Suprapubic skin (tissue), 4 donors: ENCODE measurements around the gene ITGA2B. TPM values are rescaled to one million over a fixed set of nuclear protein-coding genes. Genes with fewer than 3 reads are reported as not detected.

Experiments
- DNase-seq, 2 donors: peaks; one replicate each; pipeline ENCODE4 v3.0.0-alpha.2; 2019; ENCODE audit warnings: low spot score in 2 of 2
- H3K27ac ChIP-seq: fragments of 200-600 bp; sonication (generic); one replicate; pipeline ENCODE4 v1.5.1; 2019
- H3K27me3 ChIP-seq: fragments of 200-600 bp; sonication (generic); one replicate; pipeline ENCODE4 v1.5.1; 2019
- H3K36me3 ChIP-seq: fragments of 200-600 bp; sonication (generic); one replicate; pipeline ENCODE4 v1.5.1; 2019
- H3K4me1 ChIP-seq: fragments of 200-600 bp; sonication (generic); one replicate; pipeline ENCODE4 v1.5.1; 2019
- H3K4me3 ChIP-seq: fragments of 200-600 bp; sonication (generic); one replicate; pipeline ENCODE4 v1.5.1; 2019; ENCODE audit warnings: mild to moderate bottlenecking
- H3K9me3 ChIP-seq: fragments of 200-600 bp; sonication (generic); one replicate; pipeline ENCODE4 v1.5.1; 2019
- CTCF ChIP-seq, 2 donors: fragments of 200-600 bp in 1 of 2; fragments of 450-650 bp in 1 of 2; sonication (generic) in 1 of 2; IDR thresholded peaks; one replicate each; pipeline ENCODE4 v1.5.1; 2016 to 2019; ENCODE audit warnings: antibody characterized with exemption in 2 of 2, mild to moderate bottlenecking in 1 of 2, moderate library complexity in 1 of 2
- EP300 ChIP-seq: sonication (generic); formaldehyde crosslinking; IDR thresholded peaks from one replicate; pipeline ENCODE4 v1.6.1; 2017; ENCODE audit warnings: antibody characterized with exemption
- POLR2A ChIP-seq, 2 donors: fragments of 450-650 bp; IDR thresholded peaks; one replicate each; pipeline ENCODE4 v1.6.1; 2017; ENCODE audit warnings: antibody characterized with exemption in 2 of 2, mild to moderate bottlenecking in 2 of 2, moderate library complexity in 2 of 2
- POLR2AphosphoS5 ChIP-seq, 3 donors: sonication (generic); formaldehyde crosslinking; IDR thresholded peaks; one replicate each; pipeline ENCODE4 v1.6.1; 2017; ENCODE audit warnings: antibody characterized with exemption in 3 of 3
- WGBS: methylation state at CpG from one replicate; pipeline ENCODE4 v1.1.5; 2018; 5-methylcytosine and 5-hydroxymethylcytosine counted together
- total RNA-seq, 4 donors: library from RNA; depleted of rRNA; stranded (reverse); fragments of >200 nt; gene quantifications; one replicate each; pipeline ENCODE4 v1.1.0, GENCODE V29; 2016

Gene ITGA2B
- total RNA-seq, 4 donors from 2014 or later, result 0.45 to 0.48 TPM; not detected in 2

- H3K9me3 ChIP-seq, result no peaks in the 10 kb centered on the region
- TF ChIP-seq POLR2AphosphoS5 (IDR thresholded peaks at IDR 0.05) (no peak), CTCF (IDR thresholded peaks at IDR 0.05) (no peak), POLR2A (IDR thresholded peaks at IDR 0.05) (no peak), EP300 (no peak)
- 82% methylated on average over 9 of the region's 9 CpGs for WGBS
- H3K4me3 ChIP-seq, result no peak overlapping the region
- peaks cover 19% of the 10 kb centered on the region for H3K4me1 ChIP-seq
- H3K27me3 ChIP-seq, result peaks cover 6% of the 10 kb centered on the region
- DNase-seq, result peak in 1 of 2 donors; percentile 64
- H3K36me3 ChIP-seq, result peaks cover 4% of the 10 kb centered on the region
- no peak overlapping the region for H3K27ac ChIP-seq
Observed at GRCh38 chr17:44358066-44358465, 31.4 kb downstream of the ITGA2B start.

- peaks cover 22% of the 10 kb centered on the region for H3K36me3 ChIP-seq
- no peaks in the 10 kb centered on the region for H3K27me3 ChIP-seq
- H3K9me3 ChIP-seq, result no peaks in the 10 kb centered on the region
- TF ChIP-seq EP300, result no peak
- no peak for TF ChIP-seq POLR2AphosphoS5 (IDR thresholded peaks at IDR 0.05)
- TF ChIP-seq CTCF (IDR thresholded peaks at IDR 0.05), result no peak
- no peak for TF ChIP-seq POLR2A (IDR thresholded peaks at IDR 0.05)
- WGBS, result 81% methylated on average over 7 of the region's 11 CpGs
- no peak overlapping the region for H3K4me3 ChIP-seq
- H3K27ac ChIP-seq, result no peak overlapping the region
- peak in 1 of 2 donors; percentile 63 for DNase-seq
- H3K4me1 ChIP-seq, result peaks cover 10% of the 10 kb centered on the region
Observed at GRCh38 chr17:44356241-44356640, 33.2 kb downstream of the ITGA2B start.

- Histone ChIP-seq H3K4me1 (peaks cover 10% of the 10 kb centered on the region), H3K27ac (no peak overlapping the region), H3K4me3 (no peak overlapping the region), H3K9me3 (no peaks in the 10 kb centered on the region), H3K36me3 (peaks cover 28% of the 10 kb centered on the region), H3K27me3 (no peaks in the 10 kb centered on the region)
- TF ChIP-seq CTCF (IDR thresholded peaks at IDR 0.05) (no peak), POLR2A (IDR thresholded peaks at IDR 0.05) (no peak), EP300 (no peak), POLR2AphosphoS5 (IDR thresholded peaks at IDR 0.05) (no peak)
- DNase-seq, result peak in 1 of 2 donors; percentile 58
- 87% methylated on average over 8 of the region's 17 CpGs for WGBS
Observed at GRCh38 chr17:44355642-44356099, 33.8 kb downstream of the ITGA2B start.

GRCh38 chr17:44354582-44355561 lies 34.6 kb downstream of the ITGA2B start:
- H3K36me3 ChIP-seq, result peaks cover 36% of the 10 kb centered on the region
- no peak for TF ChIP-seq POLR2AphosphoS5 (IDR thresholded peaks at IDR 0.05)
- peak in 1 of 2 donors; percentile 19 for TF ChIP-seq CTCF (IDR thresholded peaks at IDR 0.05)
- TF ChIP-seq EP300, result no peak
- 87% methylated on average over 13 of the region's 77 CpGs for WGBS

GRCh38 chr17:44353672-44354331 lies 35.6 kb downstream of the ITGA2B start:
- WGBS, result 49% methylated on average over 35 of the region's 98 CpGs
- H3K27ac ChIP-seq, result no peak overlapping the region
- peaks cover 46% of the 10 kb centered on the region for H3K36me3 ChIP-seq
- no peaks in the 10 kb centered on the region for H3K9me3 ChIP-seq
- no peaks in the 10 kb centered on the region for H3K27me3 ChIP-seq
- H3K4me1 ChIP-seq, result peaks cover 17% of the 10 kb centered on the region
- no peak for TF ChIP-seq POLR2A (IDR thresholded peaks at IDR 0.05)
- peak in 1 of 2 donors; percentile 75 for DNase-seq
- H3K4me3 ChIP-seq, result peak overlapping the region; percentile 53

More at GRCh38 chr17:44354582-44355561, 34.6 kb downstream of the ITGA2B start:
- H3K27ac ChIP-seq, result no peak overlapping the region
- H3K4me3 ChIP-seq, result peak overlapping the region; percentile 53
- no peaks in the 10 kb centered on the region for H3K27me3 ChIP-seq
- DNase-seq, result peak in 1 of 2 donors; percentile 76
- H3K4me1 ChIP-seq, result peaks cover 10% of the 10 kb centered on the region
- no peaks in the 10 kb centered on the region for H3K9me3 ChIP-seq
